Left ventricle myocardium inferior (tissue), 1 donor: ENCODE measurements around the gene PIK3R3. TPM values are rescaled to one million over a fixed set of nuclear protein-coding genes. Genes with fewer than 3 reads are reported as not detected.

Experiments
- DNase-seq: peaks from one replicate; pipeline ENCODE4 v3.0.0-alpha.2; 2020
- H3K27ac ChIP-seq: fragments of 200-600 bp; replicated peaks from 2 replicates; pipeline ENCODE4 v1.8.0; 2021
- H3K27me3 ChIP-seq: fragments of 200-600 bp; 2 replicates; pipeline ENCODE4 v1.8.0; 2021; ENCODE audit warnings: low read depth
- H3K36me3 ChIP-seq: fragments of 200-600 bp; 2 replicates; pipeline ENCODE4 v1.8.0; 2021
- H3K4me1 ChIP-seq: fragments of 200-600 bp; 2 replicates; pipeline ENCODE4 v1.8.0; 2021
- H3K4me3 ChIP-seq: fragments of 200-600 bp; 2 replicates; pipeline ENCODE4 v1.8.0; 2021; ENCODE audit warnings: mild to moderate bottlenecking, moderate library complexity
- H3K9me3 ChIP-seq: fragments of 200-600 bp; replicated peaks from 2 replicates; pipeline ENCODE4 v1.8.0; 2021
- CTCF ChIP-seq: fragments of 200-600 bp; IDR thresholded peaks from 2 replicates; pipeline ENCODE4 v1.8.0; 2021; ENCODE audit warnings: antibody characterized with exemption, mild to moderate bottlenecking, borderline replicate concordance
- intact Hi-C: fragments of 100-400 bp; cut with micrococcal nuclease; formaldehyde crosslinking; loops from one replicate; pipeline ENCODE4 v1.11.0; 2022
- total RNA-seq: library from RNA; stranded (reverse); fragmentation: NEBNext Ultra II Directional; extraction: Animal tissue kit (Norgen Biotek cat#: 25700); gene quantifications from one replicate; pipeline ENCODE4 v1.2.1, GENCODE V29; 2021
- donor health status: DM: no; HTN: yes; CAD: no; lungs with severe emphysema.

The PIK3R3 gene
- total RNA-seq, 1 donor from 2014 or later: 32.7 TPM

GRCh38 chr1:46070164-46070814, 62.1 kb downstream of the PIK3R3 start:
- H3K4me1 ChIP-seq: peaks cover 14% of the 10 kb centered on the region
- H3K27me3 ChIP-seq: no peaks in the 10 kb centered on the region
- no peak for TF ChIP-seq CTCF
- H3K9me3 ChIP-seq: no peaks in the 10 kb centered on the region
- H3K4me3 ChIP-seq: no peak overlapping the region
- no peak overlapping the region for H3K27ac ChIP-seq
- intact Hi-C loops: loop anchor here (10.0 kb wide), 1 partner anchor 55 kb away; no protein-coding TSS in a partner anchor
- peaks cover 46% of the 10 kb centered on the region for H3K36me3 ChIP-seq
- DNase-seq: no peak

- Histone ChIP-seq H3K27ac (no peak overlapping the region), H3K27me3 (no peaks in the 10 kb centered on the region), H3K9me3 (no peaks in the 10 kb centered on the region), H3K4me1 (peaks cover 17% of the 10 kb centered on the region), H3K4me3 (no peak overlapping the region), H3K36me3 (peaks cover 50% of the 10 kb centered on the region)
- intact Hi-C loops: no loop called here
- no peak for DNase-seq
- TF ChIP-seq CTCF: no peak
Observed at GRCh38 chr1:46068525-46068924, 63.9 kb downstream of the PIK3R3 start.

- Histone ChIP-seq H3K9me3 (no peaks in the 10 kb centered on the region), H3K4me3 (no peak overlapping the region), H3K36me3 (peaks cover 44% of the 10 kb centered on the region), H3K4me1 (peaks cover 17% of the 10 kb centered on the region), H3K27ac (no peak overlapping the region), H3K27me3 (no peaks in the 10 kb centered on the region)
- DNase-seq: no peak
- TF ChIP-seq CTCF: no peak
- intact Hi-C loops: no loop called here
Observed at GRCh38 chr1:46067652-46068051, 64.8 kb downstream of the PIK3R3 start.

- TF ChIP-seq CTCF: no peak
- Histone ChIP-seq H3K27ac (peak overlapping the region; percentile 1), H3K27me3 (no peaks in the 10 kb centered on the region), H3K4me1 (peaks cover 17% of the 10 kb centered on the region), H3K4me3 (no peak overlapping the region), H3K36me3 (peaks cover 62% of the 10 kb centered on the region), H3K9me3 (no peaks in the 10 kb centered on the region)
- intact Hi-C loops: no loop called here
- DNase-seq: no peak
Observed at GRCh38 chr1:46065405-46065804, 67.0 kb downstream of the PIK3R3 start.

GRCh38 chr1:46064708-46065107, 67.7 kb downstream of the PIK3R3 start:
- H3K9me3 ChIP-seq: no peaks in the 10 kb centered on the region
- H3K4me1 ChIP-seq: peaks cover 11% of the 10 kb centered on the region
- H3K36me3 ChIP-seq: peaks cover 62% of the 10 kb centered on the region
- no peak for TF ChIP-seq CTCF
- no peaks in the 10 kb centered on the region for H3K27me3 ChIP-seq
- no peak overlapping the region for H3K4me3 ChIP-seq
- no peak overlapping the region for H3K27ac ChIP-seq
- intact Hi-C loops: no loop called here
- DNase-seq: no peak
